Endothelial cell of umbilical vein (primary cell): ENCODE results near the gene NES. TPM values are rescaled to one million over a fixed set of nuclear protein-coding genes. Genes with fewer than 3 reads are reported as not detected.

Experiments used
- BruUV-seq: library from RNA; stranded (reverse); fragments of 400-500 nt; replicated peaks from 2 replicates; lab custom pipeline; 2021; lab: Mats Ljungman, UMichigan
- CTCF ChIA-PET: fragments of 300-600, 350-600 bp; sonication (Branson Sonifier 250); formaldehyde crosslinking; loops from one replicate; lab custom pipeline; 2021; ENCODE audit warnings: antibody characterized with exemption, inconsistent platforms; lab: Charles Lee
- POLR2A ChIA-PET: fragments of 300-600, 350-600 bp; sonication (Branson Sonifier 250); formaldehyde crosslinking; loops from one replicate; lab custom pipeline; 2021; ENCODE audit warnings: antibody characterized with exemption, inconsistent platforms; lab: Charles Lee
- DNase-seq: peaks from one replicate; pipeline ENCODE4 v3.0.0-alpha.2; 2011; ENCODE audit warnings: low read depth, low spot score
- FAIRE-seq: peaks from 2 replicates; lab custom pipeline; 2011; peaks lifted over from hg19 to GRCh38; lab: Jason Lieb, UNC
- H2AFZ ChIP-seq: 2 replicates; pipeline ENCODE4 v1.6.0; 2012; ENCODE audit warnings: low read depth, low read length, control low read depth, inconsistent platforms
- H3K27ac ChIP-seq: 2 replicates; pipeline ENCODE4 v1.5.1; 2011; ENCODE audit warnings: low read depth, mild to moderate bottlenecking, control low read depth, low read length, moderate library complexity; ENCODE audit not compliant: insufficient read depth
- H3K27me3 ChIP-seq, 2 experiments: 2 replicates each; pipeline versions ENCODE4 v1.6.0 to v1.6.1; 2011; ENCODE audit warnings: low read length in 2 of 2, mixed read lengths in 1 of 2; ENCODE audit not compliant: control insufficient read depth in 2 of 2, insufficient read depth in 2 of 2
- H3K36me3 ChIP-seq, 2 experiments: 2 replicates in 1 of 2; 3 replicates in 1 of 2; pipeline ENCODE4 v1.5.1; 2011; ENCODE audit warnings: low read length in 2 of 2, mild to moderate bottlenecking in 1 of 2, moderate library complexity in 1 of 2; ENCODE audit not compliant: control insufficient read depth in 2 of 2, insufficient read depth in 2 of 2; ENCODE audit errors: extremely low read depth in 1 of 2
- H3K4me1 ChIP-seq: 3 replicates; pipeline ENCODE4 v1.5.1; 2011; ENCODE audit warnings: mild to moderate bottlenecking, low read length; ENCODE audit not compliant: control insufficient read depth, insufficient read depth; ENCODE audit errors: extremely low read depth
- H3K4me2 ChIP-seq: 2 replicates; pipeline ENCODE4 v1.6.1; 2011; ENCODE audit warnings: low read length, control low read depth, mixed read lengths; ENCODE audit not compliant: insufficient read depth
- H3K4me3 ChIP-seq, 3 experiments: fragments of 200-600 bp in 1 of 3; sonication (generic), shearing (Covaris generic) in 1 of 3; replicated peaks in 1 of 3; 2 replicates each; pipeline ENCODE4 v1.5.1; 2011 to 2016; ENCODE audit warnings: control low read depth in 3 of 3, low read length in 3 of 3, mild to moderate bottlenecking in 2 of 3, inconsistent platforms in 1 of 3, low read depth in 1 of 3, moderate library complexity in 1 of 3; ENCODE audit not compliant: insufficient read depth in 1 of 3
- H3K79me2 ChIP-seq: 2 replicates; pipeline ENCODE4 v1.6.0; 2012; ENCODE audit warnings: low read length, inconsistent platforms; ENCODE audit not compliant: control insufficient read depth, insufficient read depth
- H3K9ac ChIP-seq: replicated peaks from 2 replicates; pipeline ENCODE3; 2011; ENCODE audit warnings: low read length, control low read depth; ENCODE audit not compliant: insufficient read depth; ENCODE audit errors: extremely low read depth
- H3K9me1 ChIP-seq: replicated peaks from 3 replicates; pipeline ENCODE4 v1.6.0; 2011; ENCODE audit warnings: mild to moderate bottlenecking, low read length; ENCODE audit not compliant: control insufficient read depth, insufficient read depth; ENCODE audit errors: extremely low read depth
- H3K9me3 ChIP-seq: replicated peaks from 2 replicates; pipeline ENCODE4 v1.5.1; 2012; ENCODE audit warnings: low read length, inconsistent platforms; ENCODE audit not compliant: control insufficient read depth, insufficient read depth
- H4K20me1 ChIP-seq: replicated peaks from 2 replicates; pipeline ENCODE3; 2011; ENCODE audit warnings: mild to moderate bottlenecking, low read length; ENCODE audit not compliant: control insufficient read depth, insufficient read depth; ENCODE audit errors: extremely low read depth
- CTCF ChIP-seq, 2 donors: IDR thresholded peaks; 1 replicate in 1 of 2; 2 replicates in 1 of 2; pipeline ENCODE4 v1.5.1; 2011; ENCODE audit warnings: low read length in 2 of 2, mild to moderate bottlenecking in 2 of 2, moderate library complexity in 2 of 2, control low read depth in 1 of 2, inconsistent platforms in 1 of 2, low read depth in 1 of 2; ENCODE audit not compliant: insufficient read depth in 1 of 2; ENCODE audit errors: extremely low read depth in 1 of 2
- EZH2 ChIP-seq: IDR thresholded peaks from 2 replicates; pipeline ENCODE4 v1.6.1; 2012; ENCODE audit warnings: borderline replicate concordance, low read depth, mild to moderate bottlenecking, moderate library complexity, low read length, inconsistent platforms; ENCODE audit not compliant: severe bottlenecking
- FOS ChIP-seq: IDR thresholded peaks from 2 replicates; pipeline ENCODE4 v1.6.1; 2011; ENCODE audit warnings: mild to moderate bottlenecking, low read length, moderate library complexity, borderline replicate concordance; ENCODE audit not compliant: insufficient read depth
- GATA2 ChIP-seq: IDR thresholded peaks from 2 replicates; pipeline ENCODE4 v1.7.0; 2011; ENCODE audit warnings: low read depth, mild to moderate bottlenecking, moderate library complexity, mixed read lengths, low read length; ENCODE audit not compliant: insufficient read length, insufficient read depth
- JUN ChIP-seq: IDR thresholded peaks from 2 replicates; pipeline ENCODE4 v1.6.1; 2011; ENCODE audit warnings: borderline replicate concordance, low read depth; ENCODE audit not compliant: insufficient read length, insufficient read depth
- MAX ChIP-seq: IDR thresholded peaks from 2 replicates; pipeline ENCODE4 v1.6.1; 2011; ENCODE audit not compliant: insufficient read depth, insufficient read length
- MYC ChIP-seq: IDR thresholded peaks from one replicate; pipeline ENCODE4 v1.6.1; 2011; ENCODE audit warnings: mild to moderate bottlenecking, low read depth, low read length
- POLR2A ChIP-seq: IDR thresholded peaks from 2 replicates; pipeline ENCODE4 v1.6.1; 2012; ENCODE audit warnings: low read depth, mild to moderate bottlenecking, control low read depth, low read length
- POLR2AphosphoS5 ChIP-seq: IDR thresholded peaks from 2 replicates; pipeline ENCODE4 v1.6.1; 2012; ENCODE audit warnings: low read depth, mild to moderate bottlenecking, control low read depth, low read length, moderate library complexity; ENCODE audit not compliant: insufficient read depth
- dilution Hi-C: fragments of 300-500 bp; cut with MboI; formaldehyde crosslinking; loops from one replicate; pipeline ENCODE4 v1.15.0; 2019; ENCODE audit warnings: low sequenced_read_pairs; ENCODE audit not compliant: extremely low pct_ligation_motif_present
- intact Hi-C: fragments of 100-400 bp; cut with micrococcal nuclease; formaldehyde crosslinking; loops from one replicate; pipeline ENCODE4 v1.10.0; 2022
- polyA plus RNA-seq, 4 experiments: library from polyadenylated mRNA; depleted of rRNA in 3 of 4; stranded (reverse) in 3 of 4; unstranded in 1 of 4; fragments of >200 nt; gene quantifications; 2 replicates each; pipeline versions ENCODE4 v1.2.1 to v1.2.3, GENCODE V29; 2011 to 2012; ENCODE audit warnings: missing spikeins in 1 of 4
- total RNA-seq: library from RNA; stranded (reverse); gene quantifications from 2 replicates; pipeline ENCODE4 v1.2.3, GENCODE V29; 2021

Gene NES
- total and polyA plus RNA-seq, 2 donors (not counting 3 experiments of a cell fraction or from before 2014, with no cell fraction given), result 19.4 to 274 TPM

GRCh38 chr1:156670791-156671190, 6.4 kb downstream of the NES start:
- H3K27ac ChIP-seq, result no peak overlapping the region
- DNase-seq (no peak), FAIRE-seq (no peak)
- no peak overlapping the region for H2AFZ ChIP-seq
- ChIA-PET CTCF (interaction anchor here (0.7 to 1.4 kb wide), 2 partner anchors 11 to 55 kb away, joined by 3 to 5 read pairs; no protein-coding TSS in a partner anchor), POLR2A (no interaction called here)
- H3K9me1 ChIP-seq, result no peaks in the 10 kb centered on the region
- no peaks in the 10 kb centered on the region for H3K27me3 ChIP-seq
- TF ChIP-seq GATA2 (no peak), CTCF (IDR thresholded peaks at IDR 0.05; ENCODE audit: extremely low read depth in 1 of 2, insufficient read depth in 1 of 2, low read depth in 1 of 2, low read length in 2 of 2) (no peak), MYC (no peak), FOS (no peak), POLR2A (no peak), JUN (no peak), POLR2AphosphoS5 (no peak), EZH2 (no peak), MAX (no peak)
- H3K4me3 ChIP-seq, result no peak overlapping the region
- peaks cover 21% of the 10 kb centered on the region for H3K79me2 ChIP-seq
- H3K4me1 ChIP-seq, result peaks cover 22% of the 10 kb centered on the region
- intact Hi-C loops (no loop called here), dilution Hi-C loops (no loop called here)
- no peaks in the 10 kb centered on the region for H3K9me3 ChIP-seq
- H3K4me2 ChIP-seq, result no peak overlapping the region
- BruUV-seq, result no TSS peak
- H3K9ac ChIP-seq, result no peak overlapping the region
- no peaks in the 10 kb centered on the region for H4K20me1 ChIP-seq
- H3K36me3 ChIP-seq, result peaks cover 0 to 6% of the 10 kb centered on the region in 2 experiments
